HG03342 (cell line): ENCODE measurements around the gene AHCTF1.
"Not testable (repeated sequence)": the region's sequence is repeated elsewhere in the genome, so short reads cannot be mapped to it uniquely, and the experiment has no call there.

ENCODE experiments used
- ATAC-seq: cut with Tn5 transposase; IDR thresholded peaks from one replicate; pipeline ENCODE4 v1.9.1; 2021; ENCODE audit warnings: mild to moderate bottlenecking, moderate library complexity; ENCODE audit not compliant: unreplicated experiment

AHCTF1 gene

DNA sequence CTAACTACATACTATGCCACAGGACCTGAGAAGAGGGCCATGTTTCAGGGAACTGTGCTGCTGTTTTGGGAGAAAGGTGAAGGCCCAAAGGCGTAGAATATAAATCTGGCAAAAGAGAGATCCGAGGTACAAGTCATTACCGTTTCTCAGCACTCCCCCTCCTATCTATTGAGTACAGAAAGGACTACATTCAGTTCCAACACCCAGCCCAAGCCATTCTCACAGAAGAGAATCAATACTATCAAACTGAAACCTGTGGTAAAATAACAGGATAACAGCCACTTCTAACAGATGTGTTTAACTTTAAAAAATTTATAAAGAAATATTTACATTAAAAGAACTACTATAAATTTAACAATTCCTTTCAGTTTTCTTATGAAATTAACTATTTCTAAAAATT is 7.8 kb downstream of the AHCTF1 start:
- no peak for ATAC-seq

DNA sequence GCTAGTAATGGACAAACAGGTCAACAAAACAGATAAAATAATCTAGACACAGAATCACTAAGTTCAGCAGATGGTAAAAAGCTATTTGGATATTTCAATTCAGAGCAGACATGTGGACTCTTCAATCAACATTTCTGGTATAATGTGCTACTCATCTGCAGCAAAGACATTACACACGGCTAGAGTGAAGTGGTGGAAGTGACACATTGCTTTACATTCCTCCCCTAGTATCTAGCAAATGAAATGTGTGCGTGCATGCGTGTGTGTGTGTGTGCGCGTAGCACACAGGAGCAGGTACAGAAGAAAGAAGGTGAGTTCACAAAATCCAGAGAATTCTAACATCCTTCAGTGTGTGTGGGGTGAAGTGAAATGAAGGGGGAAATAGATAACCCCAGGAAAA is 8.3 kb downstream of the AHCTF1 start:
- ATAC-seq: no peak

DNA sequence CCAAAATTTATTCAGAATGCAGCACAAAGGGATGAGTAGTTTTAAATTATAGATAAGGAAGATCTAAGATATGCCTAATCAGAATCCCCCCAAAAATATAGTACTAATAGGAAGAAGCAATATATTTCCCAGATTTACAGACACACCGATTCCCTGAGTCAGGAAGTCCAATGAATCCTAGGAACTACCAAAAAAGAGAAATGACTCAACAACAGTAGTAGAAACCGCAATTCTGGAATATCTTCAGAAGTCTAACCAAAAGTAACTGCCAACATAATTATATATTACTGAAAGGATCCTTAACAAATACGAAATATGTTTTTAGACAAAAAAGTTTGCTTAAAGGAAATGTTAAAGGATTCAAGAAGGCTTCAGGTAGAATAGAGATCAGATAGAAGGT is 10.3 kb downstream of the AHCTF1 start:
- ATAC-seq: no peak

DNA sequence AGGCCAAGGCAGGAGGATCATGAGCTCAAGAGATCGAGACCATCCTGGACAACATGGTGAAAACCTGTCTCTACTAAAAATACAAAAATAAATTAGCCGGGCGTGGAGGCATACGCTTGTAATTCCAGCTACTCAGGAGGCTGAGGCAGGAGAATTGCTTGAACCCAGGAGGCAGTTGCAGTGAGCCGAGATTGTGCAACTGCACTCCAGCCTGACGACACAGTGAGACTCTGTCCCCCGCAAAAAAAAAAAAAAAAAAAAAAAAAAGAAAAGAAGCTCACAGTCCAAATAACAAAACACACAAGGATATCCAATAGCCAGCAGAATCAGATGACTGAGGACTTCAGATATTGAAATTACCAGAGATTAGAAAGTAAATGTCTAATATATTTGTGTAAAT is 11.8 kb downstream of the AHCTF1 start:
- no peak for ATAC-seq

DNA sequence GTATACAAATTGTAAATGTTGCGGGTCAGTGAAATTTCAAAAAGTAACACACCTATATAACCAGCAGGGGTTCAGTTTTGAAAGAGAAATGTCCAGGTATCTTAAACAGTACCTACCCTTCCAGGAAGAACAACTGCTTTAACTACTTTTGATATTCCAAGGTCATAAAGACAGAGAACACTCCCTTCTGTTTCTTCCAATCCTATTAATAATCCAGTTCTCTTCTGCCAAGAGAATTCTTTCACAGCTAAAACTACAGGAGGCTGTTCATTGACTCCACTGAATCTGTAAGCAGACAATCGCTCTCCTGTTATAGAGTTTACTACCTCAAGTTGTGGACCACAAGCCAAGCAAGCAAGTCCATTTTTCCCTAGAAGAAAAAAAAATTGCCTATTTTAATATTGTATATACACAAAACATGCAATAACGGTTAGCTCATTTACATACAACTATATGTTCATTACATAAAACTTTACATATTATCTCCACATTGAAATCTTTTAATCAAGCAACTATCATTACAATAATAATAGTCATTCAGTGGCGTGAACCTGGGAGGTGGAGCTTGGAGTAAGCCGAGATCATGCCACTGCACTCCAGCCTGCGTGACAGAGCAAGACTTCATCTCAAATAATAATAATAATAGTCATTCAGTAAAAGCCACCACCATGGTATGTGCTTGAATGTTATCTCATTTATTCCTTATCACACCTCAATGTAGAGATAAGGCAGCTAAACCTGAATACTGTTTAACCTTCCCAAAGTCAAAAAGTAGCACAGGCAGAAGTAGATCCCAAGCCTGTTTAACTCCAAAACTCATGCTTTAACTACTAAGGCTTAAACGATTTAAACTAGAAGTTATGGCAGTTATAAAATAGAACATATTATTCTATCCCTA is 15.5 kb downstream of the AHCTF1 start:
- not testable (repeated sequence) for ATAC-seq

DNA sequence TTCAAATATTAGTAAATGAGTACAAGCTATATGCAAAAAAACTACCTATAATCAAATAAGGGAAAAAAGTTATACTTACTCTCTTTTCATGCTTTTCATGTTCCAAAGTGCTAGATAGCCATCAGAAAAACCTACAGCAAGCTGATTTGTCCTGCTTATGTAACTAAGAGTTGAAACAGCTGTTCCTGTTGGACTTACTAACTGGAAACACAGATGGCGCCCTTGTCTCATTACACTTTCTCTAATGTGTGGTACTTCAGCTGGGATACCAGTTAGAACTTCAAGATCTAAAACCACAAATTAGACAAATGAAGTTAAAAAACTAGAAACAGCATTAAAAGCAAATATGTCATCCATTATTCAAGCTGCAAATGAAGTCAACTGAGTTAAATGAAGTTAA is 24.3 kb downstream of the AHCTF1 start:
- ATAC-seq: peak; percentile 78

DNA sequence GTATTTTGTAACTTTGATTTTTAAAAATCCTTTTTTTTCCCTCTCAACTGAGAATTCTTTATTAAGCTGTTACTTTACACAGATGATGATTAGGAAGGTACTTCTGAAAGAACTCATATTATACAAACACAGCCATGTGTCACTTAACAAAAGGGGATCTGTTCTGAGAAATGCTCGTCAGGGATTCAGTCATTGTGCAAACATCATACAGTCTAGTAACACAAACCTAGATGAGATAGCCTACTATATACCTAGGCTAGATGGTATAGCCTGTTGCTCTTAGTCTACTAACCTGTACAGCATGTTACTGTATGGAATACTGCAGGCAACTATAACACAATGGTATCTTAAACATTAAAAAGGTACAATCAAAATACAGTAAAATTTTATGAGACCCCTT is 24.9 kb downstream of the AHCTF1 start:
- ATAC-seq: no peak

DNA sequence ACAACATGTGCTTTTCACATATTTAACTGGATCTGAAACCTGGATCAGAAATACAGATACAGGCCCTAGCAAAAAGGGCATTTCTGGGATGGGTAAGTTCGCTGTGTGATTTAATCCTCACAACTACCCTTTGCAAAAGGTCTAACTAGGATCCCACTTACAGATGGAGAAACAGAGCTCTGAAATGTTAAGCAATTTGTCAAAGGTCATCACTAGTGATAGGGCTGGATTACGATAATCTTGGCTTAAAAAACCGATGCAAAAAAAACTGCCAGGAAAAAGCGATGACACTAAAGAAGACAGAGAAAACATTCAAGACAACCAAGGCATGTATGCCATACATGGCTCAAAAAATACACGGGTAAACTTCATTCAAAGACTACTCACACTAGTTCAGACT is 29.9 kb downstream of the AHCTF1 start:
- no peak for ATAC-seq

DNA sequence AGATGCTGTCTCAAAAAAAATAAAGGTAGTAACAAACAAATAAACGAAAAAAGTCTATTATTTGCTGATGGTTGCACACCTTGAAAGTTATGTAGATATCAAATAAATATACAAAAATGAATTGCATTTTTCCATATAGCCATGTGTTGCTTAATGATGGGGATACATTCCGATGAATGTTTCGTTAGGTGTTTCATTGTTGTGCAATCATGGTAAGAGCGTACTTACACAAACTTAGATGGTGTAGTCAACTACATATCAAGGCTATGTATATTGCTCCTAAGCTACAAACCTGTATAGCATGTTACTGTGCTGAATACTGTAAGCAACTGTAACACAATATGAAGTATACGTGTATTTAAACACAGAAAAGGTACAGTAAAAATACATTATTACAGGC is 34.4 kb downstream of the AHCTF1 start:
- no peak for ATAC-seq

DNA sequence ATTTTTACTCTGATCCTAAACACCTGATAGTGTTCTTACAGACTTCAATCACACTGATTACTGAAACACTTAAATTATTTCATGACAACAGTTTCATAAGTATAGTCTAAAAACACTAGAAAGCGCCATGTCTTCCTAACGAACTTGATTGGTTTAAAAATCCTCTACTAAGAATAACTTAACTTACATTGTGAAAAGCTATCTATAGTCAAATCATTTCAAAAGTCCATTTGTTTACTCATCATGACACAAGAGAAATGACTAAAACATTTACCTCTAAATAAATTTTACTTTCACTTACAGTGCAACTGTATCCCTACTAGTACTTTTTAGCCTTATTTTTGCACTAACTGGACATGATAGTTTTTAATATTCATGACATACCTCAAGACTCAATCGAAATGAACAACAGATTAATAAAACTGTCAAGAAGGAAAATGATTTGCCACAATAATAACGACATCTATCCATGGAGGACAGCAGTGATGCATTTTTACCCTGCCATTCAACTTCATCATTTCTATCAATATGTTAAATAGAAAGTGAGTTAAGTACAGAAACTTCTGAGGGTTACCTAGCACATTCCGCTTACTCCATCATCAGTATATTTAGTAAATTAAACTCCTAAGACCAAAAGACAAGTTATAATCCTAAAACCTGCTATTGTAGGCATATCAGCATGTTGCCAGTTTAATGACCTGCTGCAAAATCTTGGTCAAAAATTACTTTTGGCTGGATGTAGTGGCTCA is 38.4 kb downstream of the AHCTF1 start:
- peak; percentile 74 for ATAC-seq

DNA sequence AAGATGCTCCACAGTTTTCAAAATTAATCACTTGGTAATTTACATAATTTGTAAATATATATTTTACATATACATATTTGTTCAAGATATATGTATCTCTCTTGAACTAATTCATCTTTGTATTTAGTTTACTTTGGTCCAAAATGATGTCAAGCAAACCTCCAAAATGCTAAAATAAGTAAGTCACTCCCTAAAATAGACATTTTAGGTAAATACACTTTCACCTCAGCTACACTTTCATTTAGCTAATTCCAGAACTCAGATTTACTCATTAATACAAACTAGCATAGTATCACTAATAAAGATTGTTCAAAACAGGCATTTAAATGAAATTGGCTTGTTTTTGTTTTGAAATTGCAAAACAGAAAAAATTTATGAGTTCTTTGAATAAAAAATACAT is 40.6 kb downstream of the AHCTF1 start:
- no peak for ATAC-seq

DNA sequence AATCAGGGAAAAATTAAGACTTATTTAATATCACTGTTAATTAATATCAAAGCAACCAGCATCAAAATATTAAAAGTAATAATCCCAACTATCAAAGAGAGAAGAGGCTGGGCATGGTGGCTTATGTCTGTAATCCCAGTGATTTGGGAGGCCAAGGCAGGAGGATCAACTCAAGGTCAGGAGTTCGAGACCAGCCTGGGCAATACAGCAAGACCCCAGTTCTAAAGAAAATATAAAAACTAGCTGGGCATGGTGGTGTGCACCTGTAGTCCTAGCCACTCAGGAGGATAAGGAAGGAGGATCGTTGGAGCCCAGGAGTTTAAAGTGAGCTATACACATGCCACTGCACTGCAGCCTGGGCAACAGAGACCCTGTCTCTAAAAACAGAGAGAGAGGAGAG is 43.2 kb downstream of the AHCTF1 start:
- ATAC-seq: no peak

DNA sequence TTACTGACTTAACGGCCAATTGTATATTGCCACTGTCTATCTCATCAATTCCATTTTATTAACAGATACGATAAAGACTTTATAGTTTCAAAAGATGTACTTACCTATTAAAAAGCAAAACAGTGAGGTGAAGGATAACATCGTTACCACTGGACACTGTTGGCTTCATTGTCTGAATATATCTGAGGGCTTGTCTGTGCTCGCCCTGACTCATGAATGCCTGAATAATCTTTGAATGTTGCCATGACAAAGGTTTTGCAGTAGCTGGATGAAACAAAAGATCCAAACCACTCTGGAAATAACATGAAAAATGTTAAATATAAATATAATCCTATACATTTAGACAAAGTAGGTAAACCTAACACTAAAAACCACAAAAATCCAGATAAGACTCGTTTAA is 46.4 kb downstream of the AHCTF1 start:
- ATAC-seq: not testable (repeated sequence)

DNA sequence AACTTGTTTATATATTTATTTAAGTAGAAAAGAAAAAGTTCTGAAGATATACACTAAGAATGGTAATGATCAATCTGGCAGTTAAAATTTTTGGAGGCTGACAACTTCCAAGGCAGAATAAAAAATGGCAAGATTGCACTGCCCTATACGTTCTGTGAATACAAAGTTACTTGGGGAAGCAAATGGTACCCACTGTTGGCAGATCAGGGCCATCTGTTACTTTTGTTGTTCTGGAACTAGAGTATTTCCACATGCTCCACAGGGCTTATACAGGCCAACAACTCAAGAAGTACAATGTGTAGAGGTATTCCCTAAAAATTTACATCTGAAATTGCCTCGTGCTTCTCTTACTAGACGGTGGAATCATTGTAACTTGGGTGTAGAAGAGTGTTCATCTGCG is 53.2 kb downstream of the AHCTF1 start:
- ATAC-seq: no peak

DNA sequence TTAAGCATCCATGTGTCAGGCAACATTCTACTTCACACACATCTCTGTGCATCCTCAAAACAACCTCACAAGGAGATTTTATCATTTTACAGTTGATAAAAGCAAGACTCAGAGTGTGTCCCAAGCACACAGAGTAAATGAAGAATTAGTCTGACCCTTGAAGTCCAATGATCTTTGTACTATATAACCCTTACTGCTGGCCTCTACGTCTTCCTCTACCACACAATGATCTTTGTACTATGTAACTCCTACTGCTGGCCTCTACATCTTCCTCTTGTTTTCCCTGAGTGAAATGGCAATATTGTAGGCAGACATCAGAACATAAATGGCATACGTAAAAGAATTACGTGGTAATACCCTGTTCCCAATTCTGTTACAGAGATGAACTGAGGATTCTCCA is 55.3 kb downstream of the AHCTF1 start:
- no peak for ATAC-seq

DNA sequence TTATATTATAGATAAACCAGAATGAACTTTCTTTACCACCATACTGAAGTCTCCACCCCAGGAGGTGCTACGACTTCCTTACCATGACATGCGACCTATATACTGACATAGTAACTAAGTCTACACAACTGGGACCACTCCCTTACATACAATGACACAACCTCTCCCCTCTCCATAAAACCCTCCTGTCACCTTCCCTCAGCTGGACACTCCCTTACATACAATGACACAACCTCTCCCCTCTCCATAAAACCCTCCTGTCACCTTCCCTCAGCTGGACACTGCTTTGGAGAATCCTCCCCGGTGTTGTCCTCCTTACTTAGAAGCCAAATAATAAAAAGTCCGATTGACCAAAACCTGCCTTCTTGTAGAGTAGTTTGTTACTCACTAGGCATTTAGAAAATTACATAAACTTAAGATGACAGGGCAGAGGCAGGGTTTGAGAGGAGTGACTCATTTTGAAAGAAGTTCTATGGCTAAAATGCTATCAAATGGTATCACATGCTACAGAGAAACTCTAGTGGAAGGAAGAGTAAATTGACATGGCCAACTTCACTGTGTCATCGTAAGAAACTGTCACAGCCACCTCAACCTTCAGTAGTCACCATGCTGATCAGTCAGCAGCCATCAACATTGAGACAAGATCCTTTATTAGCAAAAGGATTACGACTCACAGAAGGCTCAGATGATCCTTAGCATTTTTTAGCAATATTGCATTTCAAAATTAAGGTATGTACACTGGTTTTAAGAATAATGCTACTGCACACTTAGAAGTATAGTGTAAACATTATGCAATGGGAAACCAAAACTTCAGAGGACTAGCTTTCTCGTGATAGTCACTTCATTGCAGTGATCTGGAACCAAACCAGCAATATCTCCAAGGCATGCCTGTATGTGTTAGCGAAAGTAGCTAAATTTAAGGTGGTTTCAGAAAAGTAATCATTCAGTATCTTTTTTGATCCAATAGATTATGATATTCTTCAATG is 56.4 kb downstream of the AHCTF1 start:
- peak; percentile 68 for ATAC-seq

DNA sequence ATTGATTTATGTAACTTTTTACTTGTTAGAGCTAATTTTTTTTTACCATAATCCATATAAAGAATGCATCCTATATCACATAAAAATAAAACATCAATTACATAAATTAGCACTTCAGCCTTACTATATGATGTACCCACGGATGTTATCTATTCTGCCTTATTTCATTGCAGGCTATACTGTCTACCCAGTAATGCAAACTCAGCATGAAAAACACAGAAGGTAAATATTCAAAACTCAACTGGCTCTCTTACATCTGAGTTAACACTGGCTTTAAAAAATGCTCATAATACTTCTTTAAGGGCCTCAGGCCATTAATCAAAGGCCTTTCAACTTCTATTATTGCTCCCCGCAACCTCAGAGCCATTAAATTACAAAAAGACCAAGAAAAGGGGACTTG is 65.8 kb downstream of the AHCTF1 start:
- ATAC-seq: no peak

DNA sequence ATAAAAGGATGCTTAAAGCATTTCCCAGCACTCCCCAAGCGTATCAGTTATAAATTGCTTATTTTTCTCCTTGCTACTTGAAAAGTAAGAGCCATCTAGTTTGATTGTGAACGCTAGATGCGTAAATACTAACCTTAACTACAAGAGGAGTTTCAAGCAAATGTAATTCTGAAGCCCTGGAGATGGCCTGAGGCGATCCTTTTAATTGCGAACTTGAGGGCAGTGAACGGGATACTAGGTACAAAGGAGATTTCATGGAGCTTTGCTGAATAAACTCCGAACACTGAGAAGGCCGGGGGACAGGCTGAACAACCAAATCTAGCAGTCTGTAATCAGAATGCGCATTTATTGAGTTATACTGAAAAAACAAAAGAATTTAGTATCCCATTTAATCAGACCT is 68.0 kb downstream of the AHCTF1 start:
- ATAC-seq: not testable (repeated sequence)

DNA sequence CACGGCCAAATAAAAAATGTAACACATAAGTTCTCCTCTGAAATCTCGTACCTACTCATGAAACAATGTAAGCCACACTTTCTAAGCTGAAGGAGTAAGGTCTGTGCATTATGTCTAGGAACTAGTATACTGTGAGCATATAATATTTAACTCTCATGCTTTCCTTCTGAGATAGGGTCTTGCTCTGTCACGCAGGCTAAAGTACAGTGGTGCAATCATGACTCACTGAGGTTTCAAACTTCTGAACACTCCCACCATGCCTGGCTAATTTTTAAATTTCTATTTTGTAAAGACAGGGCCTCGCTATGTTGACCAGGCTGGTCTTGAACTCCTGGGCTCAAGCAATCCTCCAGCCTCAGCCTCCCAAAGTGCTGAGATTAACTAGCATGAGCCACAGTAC is 71.3 kb downstream of the AHCTF1 start:
- no peak for ATAC-seq

DNA sequence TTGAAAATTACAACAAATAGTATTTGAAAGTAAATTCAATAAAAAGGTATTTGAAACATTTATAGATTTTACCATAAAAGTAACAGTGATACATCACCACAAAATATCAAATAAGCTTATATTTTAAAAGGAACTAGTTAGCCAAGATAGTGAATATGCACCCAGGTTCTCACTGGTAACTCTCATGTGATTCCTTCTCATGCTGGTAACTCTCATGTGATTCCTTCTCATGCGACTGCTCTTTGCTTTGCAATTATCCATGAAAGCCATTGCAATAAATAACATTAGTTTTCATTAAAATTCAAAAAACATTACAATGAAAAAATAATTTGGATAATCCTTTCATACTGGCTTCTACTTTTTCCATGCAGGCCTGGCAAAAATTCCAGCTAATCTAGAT is 75.4 kb downstream of the AHCTF1 start:
- ATAC-seq: no peak

DNA sequence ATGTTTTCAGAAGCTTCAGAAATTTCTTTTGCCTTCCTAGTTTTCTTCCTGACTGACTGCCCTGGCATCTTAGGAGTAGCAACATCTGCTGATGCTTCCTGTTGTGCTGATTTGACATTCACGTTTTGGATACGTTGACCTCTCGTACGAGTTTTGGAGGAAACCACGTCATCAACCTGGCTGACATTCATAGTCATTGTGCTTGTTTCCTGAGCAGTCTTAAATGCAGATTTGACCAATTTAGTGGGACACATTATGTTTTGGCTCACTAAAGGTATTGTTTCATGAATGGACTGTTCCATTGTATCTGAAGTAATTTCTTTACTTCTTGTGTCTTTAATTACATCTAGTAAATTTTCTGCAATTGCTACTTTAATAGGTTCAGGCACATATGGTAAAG is 81.1 kb downstream of the AHCTF1 start:
- ATAC-seq: not testable (repeated sequence)
